RWPE2 (cell line): ENCODE measurements around the gene DYDC1.

Experiments
- ATAC-seq: fragments of 200-7000 bp; cut with Tn5 transposase; 3 replicates; pipeline ENCODE4 v1.9.1; 2021; ENCODE audit warnings: low read depth
- DNase-seq: peaks from one replicate; pipeline ENCODE4 v3.0.0-alpha.2; 2020; ENCODE audit warnings: low spot score
- H3K27ac ChIP-seq: fragments of 450-650 bp; 2 replicates; pipeline ENCODE4 v1.5.1; 2017; ENCODE audit warnings: mild to moderate bottlenecking; ENCODE audit not compliant: poor library complexity, severe bottlenecking
- H3K27me3 ChIP-seq: fragments of 250-450 bp; sonication (Bioruptor Pico); 2 replicates; pipeline ENCODE4 v1.5.1; 2021; ENCODE audit warnings: mild to moderate bottlenecking, moderate library complexity; ENCODE audit not compliant: insufficient read depth, poor library complexity, severe bottlenecking
- H3K36me3 ChIP-seq: fragments of 250-450 bp; sonication (Bioruptor Pico); 2 replicates; pipeline ENCODE4 v1.5.1; 2020; ENCODE audit warnings: low read depth, mild to moderate bottlenecking, moderate library complexity
- H3K4me1 ChIP-seq: fragments of 250-450 bp; sonication (Bioruptor Pico); 2 replicates; pipeline ENCODE4 v1.5.1; 2021; ENCODE audit warnings: mild to moderate bottlenecking, moderate library complexity; ENCODE audit not compliant: insufficient read depth, poor library complexity, severe bottlenecking
- H3K4me3 ChIP-seq: fragments of 250-450 bp; sonication (Bioruptor Pico); 2 replicates; pipeline ENCODE4 v1.5.1; 2021; ENCODE audit warnings: mild to moderate bottlenecking, moderate library complexity; ENCODE audit not compliant: severe bottlenecking
- H3K9me3 ChIP-seq: fragments of 250-450 bp; sonication (Bioruptor Pico); 2 replicates; pipeline ENCODE4 v1.5.1; 2021; ENCODE audit warnings: mild to moderate bottlenecking, moderate library complexity; ENCODE audit not compliant: severe bottlenecking
- TF ChIP-seq, protein P1 (sequence below): fragments of 450-650 bp; IDR thresholded peaks from one replicate; pipeline ENCODE4 v1.5.1; 2017; ENCODE audit warnings: mild to moderate bottlenecking, moderate library complexity; ENCODE audit not compliant: poor library complexity, severe bottlenecking

DYDC1 gene

DNA sequence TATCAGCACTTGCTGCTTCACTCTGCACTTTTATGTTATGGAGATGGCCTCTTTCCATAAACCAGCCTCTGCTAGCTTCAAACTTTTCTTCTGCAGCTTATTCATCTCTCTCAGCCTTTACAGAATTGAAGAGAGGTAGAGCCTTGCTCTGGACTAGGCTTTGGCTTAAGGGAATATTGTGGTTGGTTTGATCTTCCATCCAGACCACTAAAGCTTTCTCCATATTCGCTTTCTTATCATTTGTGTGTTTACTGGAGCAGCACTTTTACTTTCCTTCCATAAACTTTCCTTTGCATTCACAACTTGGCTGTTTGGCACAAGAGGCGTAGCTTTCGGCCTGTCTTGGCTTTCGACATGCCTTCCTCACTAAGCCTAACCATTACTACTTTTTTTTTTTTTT lies 23.6 kb upstream of the DYDC1 start:
- H3K4me1 ChIP-seq: no peaks in the 10 kb centered on the region
- no peaks in the 10 kb centered on the region for H3K27me3 ChIP-seq
- no peaks in the 10 kb centered on the region for H3K9me3 ChIP-seq
- no peaks in the 10 kb centered on the region for H3K36me3 ChIP-seq
- ATAC-seq (no peak), DNase-seq (no peak)
- TF ChIP-seq, protein P1, sequence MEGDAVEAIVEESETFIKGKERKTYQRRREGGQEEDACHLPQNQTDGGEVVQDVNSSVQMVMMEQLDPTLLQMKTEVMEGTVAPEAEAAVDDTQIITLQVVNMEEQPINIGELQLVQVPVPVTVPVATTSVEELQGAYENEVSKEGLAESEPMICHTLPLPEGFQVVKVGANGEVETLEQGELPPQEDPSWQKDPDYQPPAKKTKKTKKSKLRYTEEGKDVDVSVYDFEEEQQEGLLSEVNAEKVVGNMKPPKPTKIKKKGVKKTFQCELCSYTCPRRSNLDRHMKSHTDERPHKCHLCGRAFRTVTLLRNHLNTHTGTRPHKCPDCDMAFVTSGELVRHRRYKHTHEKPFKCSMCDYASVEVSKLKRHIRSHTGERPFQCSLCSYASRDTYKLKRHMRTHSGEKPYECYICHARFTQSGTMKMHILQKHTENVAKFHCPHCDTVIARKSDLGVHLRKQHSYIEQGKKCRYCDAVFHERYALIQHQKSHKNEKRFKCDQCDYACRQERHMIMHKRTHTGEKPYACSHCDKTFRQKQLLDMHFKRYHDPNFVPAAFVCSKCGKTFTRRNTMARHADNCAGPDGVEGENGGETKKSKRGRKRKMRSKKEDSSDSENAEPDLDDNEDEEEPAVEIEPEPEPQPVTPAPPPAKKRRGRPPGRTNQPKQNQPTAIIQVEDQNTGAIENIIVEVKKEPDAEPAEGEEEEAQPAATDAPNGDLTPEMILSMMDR: no peak
- H3K4me3 ChIP-seq: no peak overlapping the region
- H3K27ac ChIP-seq: no peak overlapping the region

DNA sequence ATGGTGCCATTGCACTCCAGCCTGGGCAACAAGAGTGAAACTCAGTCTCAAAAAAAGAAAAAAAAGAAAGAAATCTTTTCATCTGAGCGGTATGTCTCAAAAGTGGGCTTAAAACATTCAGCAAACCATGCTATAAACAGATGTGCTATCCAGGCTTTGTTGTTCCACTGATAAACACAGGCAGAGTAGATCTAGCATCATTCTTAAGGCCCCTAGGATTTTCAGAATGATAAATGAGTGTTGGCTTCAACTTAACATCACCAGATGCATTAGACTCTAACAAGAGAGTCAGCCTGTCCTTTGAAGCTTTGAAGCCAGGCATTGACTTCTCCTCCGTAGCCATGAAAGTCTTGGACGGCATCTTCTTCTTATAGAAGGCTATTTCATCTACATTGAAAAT lies 23.1 kb upstream of the DYDC1 start:
- no peaks in the 10 kb centered on the region for H3K9me3 ChIP-seq
- TF ChIP-seq, protein P1: no peak
- no peaks in the 10 kb centered on the region for H3K27me3 ChIP-seq
- H3K27ac ChIP-seq: no peak overlapping the region
- ATAC-seq (no peak), DNase-seq (no peak)
- H3K36me3 ChIP-seq: no peaks in the 10 kb centered on the region
- no peak overlapping the region for H3K4me3 ChIP-seq
- no peaks in the 10 kb centered on the region for H3K4me1 ChIP-seq

DNA sequence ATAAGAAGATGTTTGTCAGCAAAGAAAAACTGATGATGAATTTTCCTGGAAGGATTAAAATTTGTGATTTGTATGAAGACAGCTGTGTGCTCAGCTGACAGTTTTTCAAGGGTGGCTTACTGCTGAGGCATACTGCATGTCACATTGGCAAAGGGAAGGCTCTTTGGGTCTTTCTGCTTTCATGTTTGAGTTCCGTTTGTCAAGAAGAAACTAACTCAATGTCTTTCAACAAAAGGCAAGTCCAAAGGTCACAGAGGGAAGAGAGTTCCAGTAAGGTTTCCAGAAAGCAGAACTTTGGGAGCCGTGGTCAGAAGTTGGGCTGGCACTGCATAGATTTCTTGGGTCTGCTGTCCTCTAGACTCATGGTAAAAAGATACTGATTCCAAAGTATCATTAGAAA lies 16.9 kb upstream of the DYDC1 start:
- H3K36me3 ChIP-seq: no peaks in the 10 kb centered on the region

DNA sequence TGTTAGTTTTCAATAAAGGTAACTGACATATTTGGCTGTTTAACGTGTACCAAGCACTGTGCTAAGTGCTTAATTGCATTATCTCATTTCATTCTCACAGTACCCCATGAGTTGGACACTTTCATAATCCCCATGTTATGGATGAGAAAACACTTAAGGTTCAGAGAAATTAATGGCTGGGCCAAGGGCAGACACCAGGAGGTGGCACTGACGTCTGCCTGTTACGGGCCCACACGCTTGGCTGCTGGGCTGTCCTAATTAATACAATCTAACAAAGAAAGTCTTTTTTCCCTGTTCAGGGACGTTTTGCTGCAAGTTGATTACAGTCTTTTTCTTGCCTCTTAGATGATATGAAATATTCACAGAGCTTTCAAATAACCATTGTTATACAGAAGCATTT lies 16.1 kb upstream of the DYDC1 start:
- Histone ChIP-seq H3K27ac (no peak overlapping the region), H3K4me1 (no peaks in the 10 kb centered on the region), H3K36me3 (no peaks in the 10 kb centered on the region), H3K27me3 (no peaks in the 10 kb centered on the region), H3K9me3 (no peaks in the 10 kb centered on the region), H3K4me3 (no peak overlapping the region)
- TF ChIP-seq, protein P1: no peak
- DNase-seq (no peak), ATAC-seq (no peak)

More for the DNA sequence above, 16.9 kb upstream of the DYDC1 start:
- Histone ChIP-seq H3K27ac (no peak overlapping the region), H3K9me3 (no peaks in the 10 kb centered on the region), H3K4me3 (no peak overlapping the region), H3K27me3 (no peaks in the 10 kb centered on the region), H3K4me1 (no peaks in the 10 kb centered on the region)
- TF ChIP-seq, protein P1: no peak
- no peak for ATAC-seq
- DNase-seq: no peak

DNA sequence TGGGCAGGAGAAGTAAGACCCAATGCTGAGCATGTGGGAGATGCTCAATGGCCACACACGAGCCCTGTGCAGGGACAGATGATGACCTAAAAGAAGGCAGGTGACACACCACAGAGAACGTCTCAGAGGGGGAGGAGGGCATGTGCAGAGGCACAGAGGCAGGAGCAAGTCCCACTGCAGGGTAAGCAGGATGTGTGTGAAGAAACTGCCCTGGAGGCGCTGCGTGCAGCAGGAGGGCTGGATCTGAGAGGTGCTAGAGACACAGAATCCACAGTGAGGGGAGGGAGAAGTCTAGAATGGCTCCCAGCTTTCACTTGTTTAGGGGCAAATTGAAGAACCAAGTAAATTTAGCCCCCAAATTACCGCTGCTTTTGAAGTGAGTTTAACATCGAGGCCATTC lies 14.9 kb upstream of the DYDC1 start:
- no peak for DNase-seq
- ATAC-seq: no peak

More for the DNA sequence above, 14.9 kb upstream of the DYDC1 start:
- no peaks in the 10 kb centered on the region for H3K27me3 ChIP-seq
- no peaks in the 10 kb centered on the region for H3K9me3 ChIP-seq
- H3K4me3 ChIP-seq: no peak overlapping the region
- no peak overlapping the region for H3K27ac ChIP-seq
- TF ChIP-seq, protein P1: no peak
- no peaks in the 10 kb centered on the region for H3K36me3 ChIP-seq
- no peaks in the 10 kb centered on the region for H3K4me1 ChIP-seq
